Ishikawa (cell line): ENCODE measurements around the gene EFNA5.

Source experiments
- CEBPB ChIP-seq: IDR thresholded peaks from 2 replicates; pipeline ENCODE4 v1.6.1; 2012
- CREB1 ChIP-seq: IDR thresholded peaks from 2 replicates; pipeline ENCODE4 v1.6.1; 2012; ENCODE audit warnings: low read depth
- EP300 ChIP-seq: IDR thresholded peaks from 2 replicates; pipeline ENCODE4 v1.6.1; 2012; ENCODE audit warnings: borderline replicate concordance
- FOXM1 ChIP-seq: IDR thresholded peaks from 2 replicates; pipeline ENCODE4 v1.6.1; 2012; ENCODE audit warnings: low read depth, borderline replicate concordance
- RAD21 ChIP-seq: IDR thresholded peaks from 2 replicates; pipeline ENCODE4 v1.6.1; 2012; ENCODE audit warnings: low read depth
- TAF1 ChIP-seq: IDR thresholded peaks from 2 replicates; pipeline ENCODE4 v1.6.1; 2012; ENCODE audit warnings: low read depth, mild to moderate bottlenecking
- YY1 ChIP-seq: IDR thresholded peaks from 2 replicates; pipeline ENCODE4 v1.6.1; 2012; ENCODE audit warnings: low read depth
- TF ChIP-seq, protein P1 (sequence below): IDR thresholded peaks from 2 replicates; pipeline ENCODE4 v1.6.1; 2012; ENCODE audit warnings: low read depth, mild to moderate bottlenecking
- TF ChIP-seq, protein P2 (sequence below): IDR thresholded peaks from 2 replicates; pipeline ENCODE4 v1.6.1; 2012
- TF ChIP-seq, protein P3 (sequence below): IDR thresholded peaks from 2 replicates; pipeline ENCODE4 v1.6.1; 2012

DNA sequence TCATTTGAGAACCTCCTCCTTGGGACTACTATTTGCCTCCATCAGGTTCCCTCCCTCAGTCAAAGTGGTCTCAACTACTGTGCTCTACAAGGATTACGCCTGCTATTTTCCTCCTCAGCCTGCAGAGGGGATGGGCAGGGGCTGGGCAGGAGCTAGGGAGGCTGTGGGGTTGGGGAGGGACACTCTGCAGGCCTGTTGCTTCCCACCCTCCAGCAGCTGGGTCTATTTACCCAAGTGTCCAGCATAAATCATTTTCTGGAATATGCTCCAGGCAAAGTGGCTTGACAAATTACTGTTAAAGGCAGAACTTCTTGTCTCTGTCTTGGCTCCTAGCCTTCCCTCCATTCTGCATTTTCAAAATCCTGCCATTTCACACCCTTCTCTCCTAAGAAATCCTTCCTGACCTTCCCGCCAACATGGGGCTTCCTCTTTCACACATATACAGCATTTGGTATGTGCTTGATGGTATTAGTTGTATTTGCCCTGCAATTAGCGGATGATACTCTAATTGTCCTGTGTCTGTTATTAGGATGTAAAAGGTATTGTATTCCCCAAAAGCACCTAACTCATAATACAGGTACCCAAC is 106.7 kb downstream of the EFNA5 start:
- TF ChIP-seq RAD21 = no peak
- TF ChIP-seq, protein P1, sequence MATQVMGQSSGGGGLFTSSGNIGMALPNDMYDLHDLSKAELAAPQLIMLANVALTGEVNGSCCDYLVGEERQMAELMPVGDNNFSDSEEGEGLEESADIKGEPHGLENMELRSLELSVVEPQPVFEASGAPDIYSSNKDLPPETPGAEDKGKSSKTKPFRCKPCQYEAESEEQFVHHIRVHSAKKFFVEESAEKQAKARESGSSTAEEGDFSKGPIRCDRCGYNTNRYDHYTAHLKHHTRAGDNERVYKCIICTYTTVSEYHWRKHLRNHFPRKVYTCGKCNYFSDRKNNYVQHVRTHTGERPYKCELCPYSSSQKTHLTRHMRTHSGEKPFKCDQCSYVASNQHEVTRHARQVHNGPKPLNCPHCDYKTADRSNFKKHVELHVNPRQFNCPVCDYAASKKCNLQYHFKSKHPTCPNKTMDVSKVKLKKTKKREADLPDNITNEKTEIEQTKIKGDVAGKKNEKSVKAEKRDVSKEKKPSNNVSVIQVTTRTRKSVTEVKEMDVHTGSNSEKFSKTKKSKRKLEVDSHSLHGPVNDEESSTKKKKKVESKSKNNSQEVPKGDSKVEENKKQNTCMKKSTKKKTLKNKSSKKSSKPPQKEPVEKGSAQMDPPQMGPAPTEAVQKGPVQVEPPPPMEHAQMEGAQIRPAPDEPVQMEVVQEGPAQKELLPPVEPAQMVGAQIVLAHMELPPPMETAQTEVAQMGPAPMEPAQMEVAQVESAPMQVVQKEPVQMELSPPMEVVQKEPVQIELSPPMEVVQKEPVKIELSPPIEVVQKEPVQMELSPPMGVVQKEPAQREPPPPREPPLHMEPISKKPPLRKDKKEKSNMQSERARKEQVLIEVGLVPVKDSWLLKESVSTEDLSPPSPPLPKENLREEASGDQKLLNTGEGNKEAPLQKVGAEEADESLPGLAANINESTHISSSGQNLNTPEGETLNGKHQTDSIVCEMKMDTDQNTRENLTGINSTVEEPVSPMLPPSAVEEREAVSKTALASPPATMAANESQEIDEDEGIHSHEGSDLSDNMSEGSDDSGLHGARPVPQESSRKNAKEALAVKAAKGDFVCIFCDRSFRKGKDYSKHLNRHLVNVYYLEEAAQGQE = no peak
- TF ChIP-seq YY1 = no peak
- TF ChIP-seq, protein P2, sequence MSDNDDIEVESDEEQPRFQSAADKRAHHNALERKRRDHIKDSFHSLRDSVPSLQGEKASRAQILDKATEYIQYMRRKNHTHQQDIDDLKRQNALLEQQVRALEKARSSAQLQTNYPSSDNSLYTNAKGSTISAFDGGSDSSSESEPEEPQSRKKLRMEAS = no peak
- no peak for TF ChIP-seq EP300
- TF ChIP-seq, protein P3, sequence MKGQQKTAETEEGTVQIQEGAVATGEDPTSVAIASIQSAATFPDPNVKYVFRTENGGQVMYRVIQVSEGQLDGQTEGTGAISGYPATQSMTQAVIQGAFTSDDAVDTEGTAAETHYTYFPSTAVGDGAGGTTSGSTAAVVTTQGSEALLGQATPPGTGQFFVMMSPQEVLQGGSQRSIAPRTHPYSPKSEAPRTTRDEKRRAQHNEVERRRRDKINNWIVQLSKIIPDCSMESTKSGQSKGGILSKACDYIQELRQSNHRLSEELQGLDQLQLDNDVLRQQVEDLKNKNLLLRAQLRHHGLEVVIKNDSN = no peak
- TF ChIP-seq TAF1 = no peak
- TF ChIP-seq FOXM1 = no peak
- TF ChIP-seq CEBPB = no peak
- no peak for TF ChIP-seq CREB1
